Heart left ventricle (tissue), 16 donors: ENCODE data around the gene NANOS3. TPM values are rescaled to one million over a fixed set of nuclear protein-coding genes. Genes with fewer than 3 reads are reported as not detected.
"Not testable (repeated sequence)": the region's sequence is repeated elsewhere in the genome, so short reads cannot be mapped to it uniquely, and the experiment has no call there.

Experiments used
- ATAC-seq, 4 donors: fragments of 200-7000 bp; cut with Tn5 transposase; one replicate each; pipeline ENCODE4 v1.9.1; 2020 to 2022; ENCODE audit warnings: moderate library complexity in 4 of 4, mild to moderate bottlenecking in 3 of 4, moderate number of reproducible peaks in 1 of 4
- DNase-seq, 5 donors: peaks; one replicate each; pipeline ENCODE4 v3.0.0-alpha.2; 2020
- H3K27ac ChIP-seq, 12 donors: fragments of 200-600 bp; sonication (generic) in 4 of 12; one replicate each; pipeline versions ENCODE4 v1.5.0 to v1.8.0; 2016 to 2022; ENCODE audit warnings: mild to moderate bottlenecking in 2 of 12
- H3K27me3 ChIP-seq, 9 donors: fragments of 200-600 bp; sonication (generic) in 2 of 9; one replicate each; pipeline versions ENCODE4 v1.5.1 to v1.8.0; 2016 to 2022; ENCODE audit warnings: mild to moderate bottlenecking in 3 of 9
- H3K36me3 ChIP-seq, 9 donors: fragments of 200-600 bp; sonication (generic) in 2 of 9; one replicate each; pipeline versions ENCODE4 v1.5.0 to v1.8.0; 2018 to 2022; ENCODE audit warnings: mild to moderate bottlenecking in 2 of 9
- H3K4me1 ChIP-seq, 12 donors: fragments of 200-600 bp; sonication (generic) in 4 of 12; one replicate each; pipeline versions ENCODE4 v1.5.0 to v1.8.0; 2016 to 2022; ENCODE audit warnings: mild to moderate bottlenecking in 3 of 12
- H3K4me3 ChIP-seq, 12 donors: fragments of 200-600 bp; sonication (generic) in 4 of 12; one replicate each; pipeline versions ENCODE4 v1.5.0 to v1.8.0; 2017 to 2022; ENCODE audit warnings: mild to moderate bottlenecking in 9 of 12, moderate library complexity in 4 of 12
- H3K9me3 ChIP-seq, 12 donors: fragments of 200-600 bp; sonication (generic) in 4 of 12; one replicate each; pipeline versions ENCODE4 v1.5.0 to v1.8.0; 2016 to 2022; ENCODE audit warnings: mild to moderate bottlenecking in 1 of 12
- POLR2A ChIP-seq, 2 donors: fragments of 450-650 bp; IDR thresholded peaks; one replicate each; pipeline ENCODE4 v1.6.1; 2017; ENCODE audit warnings: antibody characterized with exemption in 2 of 2, mild to moderate bottlenecking in 2 of 2, moderate library complexity in 2 of 2
- WGBS, 4 donors: extraction: QIAGEN DNeasy Blood & Tissue Kit in 2 of 4; methylation state at CpG; one replicate each; pipeline versions ENCODE4 v1.1.5 to v1.1.7; 2013 to 2018; 5-methylcytosine and 5-hydroxymethylcytosine counted together
- intact Hi-C, 10 donors: fragments of 100-400 bp; cut with DNase I; formaldehyde crosslinking; loops; one replicate each; pipeline versions ENCODE4 v1.11.1 to v1.14.2; 2022
- polyA plus RNA-seq, 2 donors: library from polyadenylated mRNA; stranded (reverse); fragments of 200-250 nt; gene quantifications; one replicate each; pipeline ENCODE4 v1.2.3, GENCODE V29; 2013
- total RNA-seq, 9 donors: library from RNA; depleted of rRNA in 2 of 9; stranded (reverse); fragments of >200 nt in 2 of 9; fragmentation: NEBNext Ultra II Directional in 3 of 9; extraction: Animal tissue kit (Norgen Biotek cat#: 25700) in 3 of 9; gene quantifications; one replicate each; pipeline versions ENCODE4 v1.1.0 to v1.2.4, GENCODE V29; 2016 to 2023
- TF ChIP-seq, protein P1 (sequence below), 12 donors: fragments of 200-600 bp; sonication (generic) in 4 of 12; IDR thresholded peaks; one replicate each; pipeline versions ENCODE4 v1.5.0 to v1.8.0; 2018 to 2022; ENCODE audit warnings: antibody characterized with exemption in 12 of 12, mild to moderate bottlenecking in 5 of 12
- donor health status: ischemic (EF 13 %, LVEDD 7.1; RV severe dilation, severe dysfunction).
- donor health status: healthy with polysubstance abuse.
- donor health status: DM: no; HTN: yes; CAD: no.
- donor health status: DM: no; HTN: no; CAD: no.
- donor health status: ischemic (EF 25% LVEDD 6.9; RV normal size, moderate dysfunction).
- donor health status: ischemic (EF 25% LVEDD 5.7; RV mildly dilated, moderate dysfunction).
- donor health status: healthy.
- donor health status: DM: yes; HTN: yes; CAD: no.
- donor health status: ischemic (EF 35%, LVEDD 5.7; RV mildly dilated, moderate dysfunction).
- donor health status: nonischemic (EF 11% LVEDD 7.7; RV severe dilation, severe dysfunction).
- donor health status: DM: yes; HTN: yes; CAD: no.
- donor health status: PGD.
- donor health status: ischemic (EF 29% LVEDD 5.4; RV normal size, mild dysfunction).
- donor health status: nonischemic (EF 23%, LVEDD 6.1; RV moderate dilation, normal function).

NANOS3 gene
- total and polyA plus RNA-seq, 11 donors = 0.36 to 1.7 (median 1.1) TPM; not detected in 5

DNA sequence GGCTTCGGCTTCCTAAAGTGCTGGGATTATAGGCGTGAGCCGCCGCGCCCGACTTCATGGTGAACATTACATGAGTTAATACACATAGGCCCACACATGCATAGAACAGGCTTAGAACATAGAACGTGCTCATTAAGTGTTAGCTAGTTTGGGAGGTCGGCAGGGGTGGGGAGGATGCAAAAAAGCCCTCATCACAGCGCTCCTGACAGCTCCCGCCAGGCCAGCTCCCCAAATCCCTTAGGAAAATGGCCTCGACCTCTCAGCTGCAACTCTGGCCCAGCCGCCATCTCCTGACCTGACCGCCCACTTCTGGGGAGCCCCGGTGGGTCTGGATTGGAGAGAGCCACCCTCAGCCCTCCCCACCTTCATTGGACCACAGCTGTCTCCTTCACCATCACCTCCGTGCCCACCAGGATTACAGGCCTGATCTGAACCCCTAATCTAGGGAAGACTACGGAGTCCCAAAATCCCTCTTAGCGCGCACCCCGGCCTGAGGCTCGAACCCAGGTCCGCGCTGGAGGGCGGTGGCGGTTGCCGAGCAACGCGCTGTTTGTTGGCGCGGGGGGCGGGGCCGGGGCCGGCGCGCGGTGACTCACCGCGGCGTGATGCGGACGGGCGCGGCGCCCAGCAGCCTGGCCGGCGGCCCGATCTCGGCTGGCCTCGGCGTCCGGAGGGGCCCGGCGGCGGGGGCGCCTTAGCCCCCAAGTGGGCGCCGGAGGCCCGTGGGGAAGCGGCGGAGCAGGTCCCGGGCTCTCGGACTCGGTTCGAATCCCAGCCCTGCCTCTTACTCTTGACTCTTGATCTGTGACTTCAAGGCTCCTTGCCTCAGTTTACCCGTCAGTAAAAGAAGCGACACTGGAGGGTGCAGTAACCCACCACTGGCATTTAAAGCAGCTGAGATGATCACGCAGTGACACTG, 26.7 kb upstream of the NANOS3 start:
- Histone ChIP-seq H3K36me3 (no peaks in the 10 kb centered on the region), H3K4me3 (peak overlapping the region in 9 of 12 donors; percentile 35 to 52 (median 40)), H3K27me3 (no peaks in the 10 kb centered on the region), H3K27ac (peak overlapping the region; percentile 82 to 100 (median 100)), H3K4me1 (peaks cover 16 to 66% (median 56%) of the 10 kb centered on the region in 12 donors), H3K9me3 (no peaks in the 10 kb centered on the region)
- intact Hi-C loops = loop anchor here in 1 of 10 donors (10.0 kb wide), 1 partner anchor 695 kb away; the partner anchor contains the start of genes IER2 and STX10
- TF ChIP-seq, protein P1, sequence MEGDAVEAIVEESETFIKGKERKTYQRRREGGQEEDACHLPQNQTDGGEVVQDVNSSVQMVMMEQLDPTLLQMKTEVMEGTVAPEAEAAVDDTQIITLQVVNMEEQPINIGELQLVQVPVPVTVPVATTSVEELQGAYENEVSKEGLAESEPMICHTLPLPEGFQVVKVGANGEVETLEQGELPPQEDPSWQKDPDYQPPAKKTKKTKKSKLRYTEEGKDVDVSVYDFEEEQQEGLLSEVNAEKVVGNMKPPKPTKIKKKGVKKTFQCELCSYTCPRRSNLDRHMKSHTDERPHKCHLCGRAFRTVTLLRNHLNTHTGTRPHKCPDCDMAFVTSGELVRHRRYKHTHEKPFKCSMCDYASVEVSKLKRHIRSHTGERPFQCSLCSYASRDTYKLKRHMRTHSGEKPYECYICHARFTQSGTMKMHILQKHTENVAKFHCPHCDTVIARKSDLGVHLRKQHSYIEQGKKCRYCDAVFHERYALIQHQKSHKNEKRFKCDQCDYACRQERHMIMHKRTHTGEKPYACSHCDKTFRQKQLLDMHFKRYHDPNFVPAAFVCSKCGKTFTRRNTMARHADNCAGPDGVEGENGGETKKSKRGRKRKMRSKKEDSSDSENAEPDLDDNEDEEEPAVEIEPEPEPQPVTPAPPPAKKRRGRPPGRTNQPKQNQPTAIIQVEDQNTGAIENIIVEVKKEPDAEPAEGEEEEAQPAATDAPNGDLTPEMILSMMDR (IDR thresholded peaks at IDR 0.05) = no peak
- peak in 1 of 2 donors; percentile 35 for TF ChIP-seq POLR2A (IDR thresholded peaks at IDR 0.05)
- DNase-seq (peak; percentile 88 to 93 (median 90)), ATAC-seq (peak in 3 of 4 donors; percentile 6 to 40 (median 31))
- 12 to 52% (median 32%) methylated on average over 17 to 66 of the region's 66 CpGs for WGBS, 4 donors

DNA sequence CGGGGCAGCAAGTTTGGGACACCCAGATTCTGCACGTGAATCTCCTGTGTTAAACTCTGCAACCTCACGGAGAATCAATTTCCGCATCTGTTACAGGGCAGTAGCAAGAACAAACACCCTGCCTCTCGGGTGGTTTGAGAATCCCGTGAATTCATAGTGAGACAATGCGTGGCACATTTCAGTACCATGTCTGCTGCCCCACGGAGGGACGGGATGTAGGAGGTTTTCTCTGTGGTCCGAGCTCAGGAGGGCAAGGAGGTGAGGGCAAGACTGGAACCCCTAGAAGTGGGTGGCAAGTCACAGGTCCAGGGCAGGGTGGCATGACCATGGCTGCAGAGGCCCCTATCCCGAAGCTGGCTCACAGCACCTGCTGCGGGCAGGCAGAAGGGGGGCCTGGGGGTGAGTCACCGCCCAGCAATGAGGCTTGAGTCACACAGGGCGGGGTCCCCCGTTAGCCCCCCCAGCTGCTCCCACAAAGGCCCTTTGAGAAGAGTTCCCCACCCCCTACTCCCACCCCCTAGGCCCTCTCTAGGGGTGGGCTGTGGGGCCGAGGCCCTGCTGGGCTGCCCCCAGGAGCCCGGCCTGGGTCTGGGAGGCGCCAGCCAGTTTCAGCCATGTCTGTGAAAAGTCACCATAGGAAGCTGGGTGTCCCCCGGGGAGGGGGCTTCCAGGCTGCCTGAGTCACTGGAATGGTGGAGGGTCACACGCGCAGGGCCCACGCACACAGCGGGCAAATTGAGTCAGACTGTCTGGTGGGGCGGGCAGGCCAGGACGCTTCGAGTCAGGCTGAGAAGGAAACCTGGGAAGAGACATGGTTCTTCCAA, 25.8 kb upstream of the NANOS3 start:
- intact Hi-C loops = loop anchor here in 2 of 10 donors (1.0 kb wide), 1 partner anchor 10 kb away; no protein-coding TSS in a partner anchor
- no peaks in the 10 kb centered on the region for H3K27me3 ChIP-seq
- peaks cover 14 to 59% (median 51%) of the 10 kb centered on the region in 12 donors for H3K4me1 ChIP-seq
- no peaks in the 10 kb centered on the region for H3K9me3 ChIP-seq
- no peaks in the 10 kb centered on the region for H3K36me3 ChIP-seq
- peak; percentile 86 to 92 (median 89) for DNase-seq
- H3K4me3 ChIP-seq = peak overlapping the region in 9 of 12 donors; percentile 35 to 52 (median 40)
- peak; percentile 25 to 62 (median 54) for ATAC-seq
- H3K27ac ChIP-seq = peak overlapping the region; percentile 82 to 100 (median 100)
- WGBS, 4 donors = 25 to 46% (median 42%) methylated on average over 19 to 26 of the region's 26 CpGs
- peak in 1 of 2 donors; percentile 30 for TF ChIP-seq POLR2A (IDR thresholded peaks at IDR 0.05)
- TF ChIP-seq, protein P1 (IDR thresholded peaks at IDR 0.05) = no peak

DNA sequence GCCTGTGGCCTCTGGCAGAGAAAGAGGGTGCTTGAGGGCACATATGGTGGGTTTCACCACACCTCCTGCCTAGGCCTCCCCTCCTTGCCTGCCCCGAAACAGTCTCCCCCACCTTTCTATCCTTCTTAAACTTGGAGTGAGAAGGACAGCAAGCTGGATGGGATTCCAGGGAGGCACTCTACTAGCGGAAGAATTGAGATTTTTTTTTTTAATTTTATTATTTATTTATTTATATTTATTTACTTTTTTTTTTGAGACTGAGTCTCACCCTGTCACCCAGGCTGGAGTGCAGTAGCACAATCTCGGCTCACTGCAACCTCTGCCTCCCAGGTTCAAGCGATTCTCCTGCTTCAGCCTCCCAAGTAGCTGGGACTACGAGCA, 25.2 kb upstream of the NANOS3 start:
- H3K36me3 ChIP-seq, DNase-seq, ATAC-seq, H3K27me3 ChIP-seq, H3K9me3 ChIP-seq: not testable (repeated sequence)
- Histone ChIP-seq H3K4me3 (peak overlapping the region in 1 of 12 donors; percentile 52), H3K4me1 (peaks cover 12 to 53% (median 44%) of the 10 kb centered on the region in 12 donors), H3K27ac (peak overlapping the region; percentile 82 to 100 (median 100))
- intact Hi-C loops = loop anchor here in 2 of 10 donors (1.0 kb wide), 1 partner anchor 10 kb away; no protein-coding TSS in a partner anchor
- 83 to 98% (median 93%) methylated on average over 5 of the region's 5 CpGs for WGBS, 4 donors

DNA sequence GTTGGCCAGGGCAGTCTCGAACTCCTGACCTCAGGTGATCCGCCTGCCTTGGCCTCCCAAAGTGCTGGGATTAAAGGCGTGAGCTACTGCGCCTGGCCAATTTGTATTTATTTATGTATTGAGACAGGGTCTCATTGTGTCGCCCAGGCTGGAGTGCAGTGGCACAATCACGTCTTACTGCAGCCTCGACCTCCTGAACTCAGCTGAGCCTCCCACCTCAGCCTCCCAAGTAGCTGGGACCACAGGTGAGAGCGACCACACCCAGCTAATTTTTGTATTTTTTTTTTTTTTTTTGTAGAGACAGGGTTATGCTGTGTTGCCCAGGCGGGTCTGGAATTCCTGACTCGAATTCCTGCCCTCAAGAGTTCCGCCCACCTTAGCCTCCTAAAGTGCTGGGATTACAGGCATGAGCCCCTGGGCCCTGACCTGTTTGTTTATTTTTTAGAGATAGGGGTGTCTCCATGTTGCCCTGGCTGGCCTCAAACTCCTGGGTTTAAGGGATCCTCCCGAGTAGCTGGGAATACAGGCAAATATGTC, 24.7 kb upstream of the NANOS3 start:
- H3K9me3 ChIP-seq, H3K36me3 ChIP-seq, ATAC-seq, DNase-seq, H3K27me3 ChIP-seq, intact Hi-C loops, H3K4me3 ChIP-seq: not testable (repeated sequence)
- peak overlapping the region in 11 of 12 donors; percentile 91 to 100 (median 100) for H3K27ac ChIP-seq
- 90 to 96% (median 93%) methylated on average over 12 of the region's 12 CpGs for WGBS, 4 donors
- peaks cover 12 to 48% (median 41%) of the 10 kb centered on the region in 12 donors for H3K4me1 ChIP-seq
